Transverse colon (tissue), 4 donors: ENCODE data around the gene TNK2.

Experiments used
- EP300 ChIP-seq: sonication (generic); formaldehyde crosslinking; IDR thresholded peaks from one replicate; pipeline ENCODE4 v1.6.1; 2017; ENCODE audit warnings: antibody characterized with exemption, low read depth
- POLR2A ChIP-seq: fragments of 450-650 bp; IDR thresholded peaks from one replicate; pipeline ENCODE4 v1.6.1; 2016; ENCODE audit warnings: antibody characterized with exemption, mild to moderate bottlenecking, moderate library complexity
- POLR2AphosphoS5 ChIP-seq, 3 donors: sonication (generic); formaldehyde crosslinking; IDR thresholded peaks; one replicate each; pipeline ENCODE4 v1.6.1; 2016; ENCODE audit warnings: antibody characterized with exemption in 3 of 3
- TF ChIP-seq, protein P1 (sequence below), 5 experiments: fragments of 200-600 bp in 3 of 5; fragments of 450-650 bp in 2 of 5; sonication (generic) in 3 of 5; IDR thresholded peaks; 1 replicate in 2 of 5; 2 replicates in 3 of 5; pipeline ENCODE4 v1.5.1; 2016 to 2017; ENCODE audit warnings: antibody characterized with exemption in 5 of 5, inconsistent platforms in 3 of 5, mild to moderate bottlenecking in 2 of 5, moderate library complexity in 1 of 5

GRCh38 chr3:195929452-195929851 lies 21.1 kb upstream of the TNK2 start:
- TF ChIP-seq, protein P1, sequence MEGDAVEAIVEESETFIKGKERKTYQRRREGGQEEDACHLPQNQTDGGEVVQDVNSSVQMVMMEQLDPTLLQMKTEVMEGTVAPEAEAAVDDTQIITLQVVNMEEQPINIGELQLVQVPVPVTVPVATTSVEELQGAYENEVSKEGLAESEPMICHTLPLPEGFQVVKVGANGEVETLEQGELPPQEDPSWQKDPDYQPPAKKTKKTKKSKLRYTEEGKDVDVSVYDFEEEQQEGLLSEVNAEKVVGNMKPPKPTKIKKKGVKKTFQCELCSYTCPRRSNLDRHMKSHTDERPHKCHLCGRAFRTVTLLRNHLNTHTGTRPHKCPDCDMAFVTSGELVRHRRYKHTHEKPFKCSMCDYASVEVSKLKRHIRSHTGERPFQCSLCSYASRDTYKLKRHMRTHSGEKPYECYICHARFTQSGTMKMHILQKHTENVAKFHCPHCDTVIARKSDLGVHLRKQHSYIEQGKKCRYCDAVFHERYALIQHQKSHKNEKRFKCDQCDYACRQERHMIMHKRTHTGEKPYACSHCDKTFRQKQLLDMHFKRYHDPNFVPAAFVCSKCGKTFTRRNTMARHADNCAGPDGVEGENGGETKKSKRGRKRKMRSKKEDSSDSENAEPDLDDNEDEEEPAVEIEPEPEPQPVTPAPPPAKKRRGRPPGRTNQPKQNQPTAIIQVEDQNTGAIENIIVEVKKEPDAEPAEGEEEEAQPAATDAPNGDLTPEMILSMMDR (IDR thresholded peaks at IDR 0.05): no peak
- TF ChIP-seq POLR2A (no peak), POLR2AphosphoS5 (IDR thresholded peaks at IDR 0.05) (no peak), EP300 (no peak)
